Measurements from ENCODE around the gene ARHGAP25. TPM values are rescaled to one million over a fixed set of nuclear protein-coding genes. Genes with fewer than 3 reads are reported as not detected.

Gene ARHGAP25
- polyA plus RNA-seq, 4 donors: 1.8 to 7.6 (median 3.1) TPM

DNA sequence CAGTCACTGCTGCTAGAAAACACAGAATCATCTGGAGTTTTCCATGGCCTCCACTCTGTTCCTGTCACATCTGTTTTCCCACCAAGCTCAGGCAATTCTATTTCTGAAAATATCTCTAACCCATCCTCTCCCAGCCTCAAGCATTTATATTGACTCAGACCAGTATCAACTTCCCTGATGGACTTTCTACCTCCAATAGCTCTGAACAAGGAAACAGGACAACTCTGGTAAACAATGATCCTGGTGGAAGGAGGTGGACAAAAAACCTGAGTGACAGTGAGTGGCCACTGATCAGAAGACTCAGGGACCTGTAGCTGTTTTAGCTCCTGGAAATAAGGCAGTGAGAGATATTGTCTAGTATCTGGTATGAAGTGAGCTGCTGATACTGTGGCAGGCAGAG lies 113.1 kb downstream of the ARHGAP25 start:
- DNase-seq (peak in 1 of 2 donors; percentile 61), FAIRE-seq (no peak)
- H3K27ac ChIP-seq (ENCODE audit: low read depth in 1 of 3, low read length in 2 of 3): no peak overlapping the region
- H3K4me1 ChIP-seq (ENCODE audit: control insufficient read depth in 3 of 3, insufficient read depth in 2 of 3, low read depth in 1 of 3, low read length in 2 of 3): peaks cover 0 to 2% (median 0%) of the 10 kb centered on the region in 3 donors
- no peak overlapping the region for H3K4me3 ChIP-seq (ENCODE audit: low read depth in 1 of 3, low read length in 3 of 3)
- no peaks in the 10 kb centered on the region for H3K36me3 ChIP-seq (ENCODE audit: control insufficient read depth in 3 of 3, insufficient read depth in 2 of 3, low read depth in 1 of 3, low read length in 3 of 3)
- H3K27me3 ChIP-seq (ENCODE audit: control insufficient read depth in 3 of 3, insufficient read depth in 3 of 3, low read length in 3 of 3): no peaks in the 10 kb centered on the region
- H3K9me3 ChIP-seq (ENCODE audit: control insufficient read depth in 2 of 2, insufficient read depth in 1 of 2, low read depth in 1 of 2, low read length in 1 of 2): no peaks in the 10 kb centered on the region

DNA sequence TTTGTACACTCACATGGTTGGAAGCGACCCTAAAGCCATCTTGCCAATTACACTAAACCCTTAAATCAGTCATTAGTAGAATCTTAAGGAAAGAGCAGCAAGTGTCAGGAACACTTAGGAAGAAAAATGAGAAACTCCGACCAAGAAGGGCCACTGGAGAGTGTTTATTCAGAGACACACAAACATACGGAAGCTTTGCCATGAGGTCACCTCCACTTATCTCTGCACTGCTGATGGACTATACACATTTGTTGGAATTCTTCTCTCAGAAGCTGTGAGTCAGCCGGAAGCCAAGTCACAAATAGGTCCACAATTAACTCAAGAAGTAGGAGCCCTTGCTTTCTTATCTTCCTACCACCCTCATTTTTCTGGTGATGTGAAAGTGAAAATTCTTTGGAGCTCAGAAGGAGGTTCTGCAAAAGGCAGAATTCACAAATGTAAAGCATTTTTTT lies 115.0 kb downstream of the ARHGAP25 start:
- no peaks in the 10 kb centered on the region for H3K36me3 ChIP-seq (ENCODE audit: control insufficient read depth in 3 of 3, insufficient read depth in 2 of 3, low read depth in 1 of 3, low read length in 3 of 3)
- FAIRE-seq (no peak), DNase-seq (peak in 1 of 2 donors; percentile 11)
- H3K27ac ChIP-seq (ENCODE audit: low read depth in 1 of 3, low read length in 2 of 3): no peak overlapping the region
- 46 to 63% (median 62%) methylated on average over 4 of the region's 4 CpGs for WGBS, 3 donors
- H3K4me1 ChIP-seq (ENCODE audit: control insufficient read depth in 3 of 3, insufficient read depth in 2 of 3, low read depth in 1 of 3, low read length in 2 of 3): peaks cover 0 to 2% (median 0%) of the 10 kb centered on the region in 3 donors
- H3K27me3 ChIP-seq (ENCODE audit: control insufficient read depth in 3 of 3, insufficient read depth in 3 of 3, low read length in 3 of 3): no peaks in the 10 kb centered on the region
- H3K4me3 ChIP-seq (ENCODE audit: low read depth in 1 of 3, low read length in 3 of 3): no peak overlapping the region
- H3K9me3 ChIP-seq (ENCODE audit: control insufficient read depth in 2 of 2, insufficient read depth in 1 of 2, low read depth in 1 of 2, low read length in 1 of 2): no peaks in the 10 kb centered on the region

DNA sequence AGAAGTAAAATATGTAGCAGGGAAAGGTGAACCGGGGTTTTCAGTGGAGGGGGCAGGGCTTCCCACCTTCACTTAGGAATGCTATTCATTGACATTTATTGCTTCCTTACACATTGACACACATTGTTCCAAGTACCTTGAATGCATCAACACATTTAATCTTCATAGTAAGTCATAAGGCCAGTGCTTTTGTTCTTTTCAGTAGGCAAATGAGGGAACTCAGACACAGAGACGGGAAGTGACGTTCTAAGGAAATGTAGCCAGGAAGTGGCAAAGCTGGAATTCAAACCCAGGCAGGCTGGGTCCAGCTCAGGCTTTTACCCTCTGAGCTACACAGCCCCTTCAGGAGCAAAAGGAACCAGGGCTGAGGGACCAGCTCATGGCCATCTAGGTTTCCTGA lies 115.9 kb downstream of the ARHGAP25 start:
- Histone ChIP-seq H3K27ac (ENCODE audit: low read depth in 1 of 3, low read length in 2 of 3) (no peak overlapping the region), H3K27me3 (ENCODE audit: control insufficient read depth in 3 of 3, insufficient read depth in 3 of 3, low read length in 3 of 3) (no peaks in the 10 kb centered on the region), H3K9me3 (ENCODE audit: control insufficient read depth in 2 of 2, insufficient read depth in 1 of 2, low read depth in 1 of 2, low read length in 1 of 2) (no peaks in the 10 kb centered on the region), H3K36me3 (ENCODE audit: control insufficient read depth in 3 of 3, insufficient read depth in 2 of 3, low read depth in 1 of 3, low read length in 3 of 3) (no peaks in the 10 kb centered on the region), H3K4me1 (ENCODE audit: control insufficient read depth in 3 of 3, insufficient read depth in 2 of 3, low read depth in 1 of 3, low read length in 2 of 3) (peaks cover 0 to 2% (median 0%) of the 10 kb centered on the region in 3 donors), H3K4me3 (ENCODE audit: low read depth in 1 of 3, low read length in 3 of 3) (no peak overlapping the region)
- 74 to 78% (median 76%) methylated on average over 3 of the region's 3 CpGs for WGBS, 3 donors
- no peak for DNase-seq
- no peak for FAIRE-seq

DNA sequence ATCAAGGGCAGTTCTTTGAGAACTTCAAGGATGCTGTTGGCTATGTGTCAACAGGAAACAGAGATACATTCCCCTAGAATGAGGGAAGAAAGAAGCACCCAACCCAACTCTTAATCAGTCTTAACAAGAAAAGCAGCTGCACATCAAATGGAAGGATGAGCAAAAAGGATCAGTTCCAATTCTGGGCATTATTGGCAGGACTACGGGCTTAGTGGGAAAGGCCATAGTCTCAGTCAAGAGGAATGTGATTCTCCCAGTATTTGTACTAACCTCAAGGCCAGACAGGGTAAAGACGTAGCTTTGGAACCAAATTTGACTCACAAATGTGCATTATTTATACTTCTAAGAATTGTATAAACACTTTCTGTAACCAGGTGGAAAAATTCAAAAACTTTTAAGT lies 118.4 kb downstream of the ARHGAP25 start:
- Histone ChIP-seq H3K4me1 (ENCODE audit: control insufficient read depth in 3 of 3, insufficient read depth in 2 of 3, low read depth in 1 of 3, low read length in 2 of 3) (peaks cover 0 to 2% (median 0%) of the 10 kb centered on the region in 3 donors), H3K27me3 (ENCODE audit: control insufficient read depth in 3 of 3, insufficient read depth in 3 of 3, low read length in 3 of 3) (no peaks in the 10 kb centered on the region), H3K9me3 (ENCODE audit: control insufficient read depth in 2 of 2, insufficient read depth in 1 of 2, low read depth in 1 of 2, low read length in 1 of 2) (no peaks in the 10 kb centered on the region), H3K4me3 (ENCODE audit: low read depth in 1 of 3, low read length in 3 of 3) (no peak overlapping the region), H3K27ac (ENCODE audit: low read depth in 1 of 3, low read length in 2 of 3) (no peak overlapping the region), H3K36me3 (ENCODE audit: control insufficient read depth in 3 of 3, insufficient read depth in 2 of 3, low read depth in 1 of 3, low read length in 3 of 3) (no peaks in the 10 kb centered on the region)
- no peak for FAIRE-seq
- WGBS, 3 donors: 85 to 88% (median 87%) methylated on average over 2 of the region's 2 CpGs
- DNase-seq: no peak

DNA sequence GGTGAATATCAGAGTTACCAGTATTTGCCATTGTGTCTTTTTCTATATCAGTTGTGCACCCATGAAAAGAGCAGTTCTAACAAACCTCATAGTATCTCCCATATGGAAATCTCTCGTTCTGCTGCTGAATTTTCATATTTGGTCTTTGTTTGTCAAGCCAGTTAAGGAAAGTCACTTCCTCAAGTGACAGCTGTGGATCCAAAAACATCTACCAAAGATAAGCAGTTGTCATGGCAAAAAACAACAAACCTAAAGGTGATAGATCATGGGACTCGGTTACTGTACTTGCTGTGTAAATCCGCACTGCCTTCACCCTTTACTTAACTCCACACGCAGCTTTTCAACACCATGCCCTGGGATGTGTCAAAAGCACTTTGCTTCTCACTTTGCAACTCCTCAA lies 119.3 kb downstream of the ARHGAP25 start:
- DNase-seq: no peak
- H3K9me3 ChIP-seq (ENCODE audit: control insufficient read depth in 2 of 2, insufficient read depth in 1 of 2, low read depth in 1 of 2, low read length in 1 of 2): no peaks in the 10 kb centered on the region
- no peak for FAIRE-seq
- WGBS, 3 donors: 78 to 80% (median 79%) methylated on average over 4 of the region's 4 CpGs
- H3K36me3 ChIP-seq (ENCODE audit: control insufficient read depth in 3 of 3, insufficient read depth in 2 of 3, low read depth in 1 of 3, low read length in 3 of 3): no peaks in the 10 kb centered on the region
- H3K27ac ChIP-seq (ENCODE audit: low read depth in 1 of 3, low read length in 2 of 3): no peak overlapping the region
- H3K4me1 ChIP-seq (ENCODE audit: control insufficient read depth in 3 of 3, insufficient read depth in 2 of 3, low read depth in 1 of 3, low read length in 2 of 3): peaks cover 0 to 2% (median 0%) of the 10 kb centered on the region in 3 donors
- no peaks in the 10 kb centered on the region for H3K27me3 ChIP-seq (ENCODE audit: control insufficient read depth in 3 of 3, insufficient read depth in 3 of 3, low read length in 3 of 3)
- no peak overlapping the region for H3K4me3 ChIP-seq (ENCODE audit: low read depth in 1 of 3, low read length in 3 of 3)

DNA sequence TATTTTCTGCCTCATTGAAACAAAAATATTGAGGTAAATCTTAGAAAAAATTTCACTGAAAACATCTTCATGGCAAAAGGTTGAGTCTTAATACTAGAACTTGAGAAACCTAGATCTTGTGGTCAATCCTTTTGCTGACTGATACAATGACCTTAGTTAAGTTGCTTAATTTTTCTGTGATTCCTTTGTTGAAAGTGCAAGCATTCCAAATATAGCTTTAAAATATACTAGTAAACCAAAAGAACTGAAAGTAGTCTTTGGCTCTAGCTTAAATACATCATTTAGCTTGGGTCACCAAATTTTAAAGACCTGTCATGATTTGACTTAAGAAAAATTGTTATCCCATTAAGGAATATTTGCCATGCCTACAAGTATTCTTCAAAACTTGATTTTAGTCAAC lies 119.9 kb downstream of the ARHGAP25 start:
- H3K9me3 ChIP-seq (ENCODE audit: control insufficient read depth in 2 of 2, insufficient read depth in 1 of 2, low read depth in 1 of 2, low read length in 1 of 2): no peaks in the 10 kb centered on the region
- no peak overlapping the region for H3K27ac ChIP-seq (ENCODE audit: low read depth in 1 of 3, low read length in 2 of 3)
- H3K4me1 ChIP-seq (ENCODE audit: control insufficient read depth in 3 of 3, insufficient read depth in 2 of 3, low read depth in 1 of 3, low read length in 2 of 3): peaks cover 0 to 2% (median 0%) of the 10 kb centered on the region in 3 donors
- no peak overlapping the region for H3K4me3 ChIP-seq (ENCODE audit: low read depth in 1 of 3, low read length in 3 of 3)
- no peaks in the 10 kb centered on the region for H3K36me3 ChIP-seq (ENCODE audit: control insufficient read depth in 3 of 3, insufficient read depth in 2 of 3, low read depth in 1 of 3, low read length in 3 of 3)
- no peak for DNase-seq
- no peaks in the 10 kb centered on the region for H3K27me3 ChIP-seq (ENCODE audit: control insufficient read depth in 3 of 3, insufficient read depth in 3 of 3, low read length in 3 of 3)
- no peak for FAIRE-seq

DNA sequence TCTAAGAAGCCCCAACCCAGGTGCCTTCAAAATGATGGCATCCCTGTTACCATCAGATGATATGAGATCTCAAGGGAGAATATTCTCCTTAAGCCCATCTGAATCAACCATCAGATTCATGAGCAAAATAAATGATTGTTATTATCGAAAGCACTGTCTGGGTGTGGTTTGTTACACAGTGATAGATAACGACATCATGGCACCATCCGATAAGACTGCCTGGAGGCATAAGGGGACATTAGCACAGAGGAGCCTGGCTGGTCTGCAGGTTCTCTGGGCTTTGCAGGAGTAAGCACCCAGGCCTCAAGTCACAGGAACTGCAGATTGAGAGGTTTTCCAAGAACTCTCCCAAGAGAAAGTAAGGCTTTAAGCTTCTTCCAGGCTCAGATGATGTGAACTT lies 120.9 kb downstream of the ARHGAP25 start:
- H3K36me3 ChIP-seq (ENCODE audit: control insufficient read depth in 3 of 3, insufficient read depth in 2 of 3, low read depth in 1 of 3, low read length in 3 of 3): no peaks in the 10 kb centered on the region
- H3K27me3 ChIP-seq (ENCODE audit: control insufficient read depth in 3 of 3, insufficient read depth in 3 of 3, low read length in 3 of 3): peaks cover 0 to 2% (median 0%) of the 10 kb centered on the region in 3 donors
- no peaks in the 10 kb centered on the region for H3K4me1 ChIP-seq (ENCODE audit: control insufficient read depth in 3 of 3, insufficient read depth in 2 of 3, low read depth in 1 of 3, low read length in 2 of 3)
- no peak for FAIRE-seq
- no peak overlapping the region for H3K27ac ChIP-seq (ENCODE audit: low read depth in 1 of 3, low read length in 2 of 3)
- no peak for DNase-seq
- H3K9me3 ChIP-seq (ENCODE audit: control insufficient read depth in 2 of 2, insufficient read depth in 1 of 2, low read depth in 1 of 2, low read length in 1 of 2): no peaks in the 10 kb centered on the region
- 91 to 95% (median 92%) methylated on average over 3 of the region's 3 CpGs for WGBS, 3 donors
- H3K4me3 ChIP-seq (ENCODE audit: low read depth in 1 of 3, low read length in 3 of 3): no peak overlapping the region

DNA sequence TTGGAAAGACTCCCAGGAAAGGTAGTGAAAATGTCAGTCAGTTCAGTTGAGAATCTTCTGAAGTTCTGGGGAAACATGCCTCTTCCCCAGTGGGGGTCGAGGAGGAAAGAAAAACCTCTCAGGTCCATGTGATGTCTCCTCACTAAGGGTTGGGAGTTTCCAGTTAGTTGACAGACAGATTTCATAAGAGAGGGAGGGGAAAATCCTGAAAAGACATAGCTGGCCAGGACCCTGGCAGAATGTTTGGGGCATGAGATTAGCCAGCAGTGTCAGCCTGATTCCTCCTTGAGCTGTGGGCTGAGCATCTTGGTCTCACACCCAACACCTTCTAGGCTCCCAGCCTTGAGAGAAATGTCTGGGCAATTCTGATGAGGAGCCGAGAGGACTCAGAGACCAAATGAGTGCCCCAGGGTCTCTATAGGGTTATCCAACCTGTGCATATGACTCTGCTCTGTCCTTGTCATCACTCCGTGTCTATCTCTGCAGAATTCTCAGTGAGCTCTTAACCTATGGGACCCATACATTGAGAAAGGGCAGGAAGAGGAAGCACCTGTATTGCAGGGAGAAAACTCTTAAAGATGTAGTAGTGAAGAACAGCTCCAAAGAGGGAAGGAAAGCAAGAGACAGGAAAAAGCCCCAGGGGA lies 122.7 kb downstream of the ARHGAP25 start:
- H3K4me3 ChIP-seq (ENCODE audit: low read depth in 1 of 3, low read length in 3 of 3): no peak overlapping the region
- H3K27me3 ChIP-seq (ENCODE audit: control insufficient read depth in 3 of 3, insufficient read depth in 3 of 3, low read length in 3 of 3): peaks cover 0 to 3% (median 0%) of the 10 kb centered on the region in 3 donors
- H3K36me3 ChIP-seq (ENCODE audit: control insufficient read depth in 3 of 3, insufficient read depth in 2 of 3, low read depth in 1 of 3, low read length in 3 of 3): no peaks in the 10 kb centered on the region
- H3K9me3 ChIP-seq (ENCODE audit: control insufficient read depth in 2 of 2, insufficient read depth in 1 of 2, low read depth in 1 of 2, low read length in 1 of 2): no peaks in the 10 kb centered on the region
- FAIRE-seq: no peak
- WGBS, 3 donors: 63 to 77% (median 65%) methylated on average over 3 of the region's 3 CpGs
- no peaks in the 10 kb centered on the region for H3K4me1 ChIP-seq (ENCODE audit: control insufficient read depth in 3 of 3, insufficient read depth in 2 of 3, low read depth in 1 of 3, low read length in 2 of 3)
- H3K27ac ChIP-seq (ENCODE audit: low read depth in 1 of 3, low read length in 2 of 3): no peak overlapping the region
- DNase-seq: no peak

DNA sequence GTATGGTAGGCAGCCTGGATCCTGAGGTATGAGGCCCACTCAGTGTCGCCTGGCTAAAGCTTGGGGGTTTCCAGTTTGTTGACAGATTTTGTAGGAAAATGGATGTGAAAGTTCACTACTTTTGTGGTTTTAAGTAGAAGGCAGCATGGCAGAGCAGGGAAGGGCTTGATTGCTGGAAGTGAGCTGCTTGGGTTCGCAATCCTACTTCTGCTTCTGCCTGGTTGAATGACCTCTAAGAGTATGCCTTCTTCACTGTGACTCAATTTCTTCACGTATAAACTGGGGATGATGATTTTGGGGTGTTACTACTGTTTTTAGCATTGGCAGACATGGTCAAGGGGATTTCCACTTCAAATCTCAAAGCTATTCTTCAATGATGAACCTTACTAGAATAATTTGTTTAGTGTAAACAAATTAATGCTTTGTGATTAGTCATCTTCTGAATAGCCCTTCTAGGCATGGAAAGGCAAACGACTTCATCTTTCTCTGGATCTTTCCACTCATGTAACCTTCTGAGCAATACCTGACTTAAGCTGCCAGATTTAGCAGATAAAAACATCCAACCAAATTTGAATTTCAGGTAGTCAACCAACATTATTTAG lies 123.3 kb downstream of the ARHGAP25 start:
- no peaks in the 10 kb centered on the region for H3K4me1 ChIP-seq (ENCODE audit: control insufficient read depth in 3 of 3, insufficient read depth in 2 of 3, low read depth in 1 of 3, low read length in 2 of 3)
- FAIRE-seq: no peak
- H3K9me3 ChIP-seq (ENCODE audit: control insufficient read depth in 2 of 2, insufficient read depth in 1 of 2, low read depth in 1 of 2, low read length in 1 of 2): no peaks in the 10 kb centered on the region
- no peak for DNase-seq
- H3K4me3 ChIP-seq (ENCODE audit: low read depth in 1 of 3, low read length in 3 of 3): no peak overlapping the region
- no peak overlapping the region for H3K27ac ChIP-seq (ENCODE audit: low read depth in 1 of 3, low read length in 2 of 3)
- WGBS, 3 donors: 60 to 71% (median 60%) methylated on average over 4 of the region's 4 CpGs
- peaks cover 0 to 3% (median 0%) of the 10 kb centered on the region in 3 donors for H3K27me3 ChIP-seq (ENCODE audit: control insufficient read depth in 3 of 3, insufficient read depth in 3 of 3, low read length in 3 of 3)
- H3K36me3 ChIP-seq (ENCODE audit: control insufficient read depth in 3 of 3, insufficient read depth in 2 of 3, low read depth in 1 of 3, low read length in 3 of 3): no peaks in the 10 kb centered on the region

All from small intestine (tissue), 7 donors.